ENCODE results near the gene CLIC4.

DNA sequence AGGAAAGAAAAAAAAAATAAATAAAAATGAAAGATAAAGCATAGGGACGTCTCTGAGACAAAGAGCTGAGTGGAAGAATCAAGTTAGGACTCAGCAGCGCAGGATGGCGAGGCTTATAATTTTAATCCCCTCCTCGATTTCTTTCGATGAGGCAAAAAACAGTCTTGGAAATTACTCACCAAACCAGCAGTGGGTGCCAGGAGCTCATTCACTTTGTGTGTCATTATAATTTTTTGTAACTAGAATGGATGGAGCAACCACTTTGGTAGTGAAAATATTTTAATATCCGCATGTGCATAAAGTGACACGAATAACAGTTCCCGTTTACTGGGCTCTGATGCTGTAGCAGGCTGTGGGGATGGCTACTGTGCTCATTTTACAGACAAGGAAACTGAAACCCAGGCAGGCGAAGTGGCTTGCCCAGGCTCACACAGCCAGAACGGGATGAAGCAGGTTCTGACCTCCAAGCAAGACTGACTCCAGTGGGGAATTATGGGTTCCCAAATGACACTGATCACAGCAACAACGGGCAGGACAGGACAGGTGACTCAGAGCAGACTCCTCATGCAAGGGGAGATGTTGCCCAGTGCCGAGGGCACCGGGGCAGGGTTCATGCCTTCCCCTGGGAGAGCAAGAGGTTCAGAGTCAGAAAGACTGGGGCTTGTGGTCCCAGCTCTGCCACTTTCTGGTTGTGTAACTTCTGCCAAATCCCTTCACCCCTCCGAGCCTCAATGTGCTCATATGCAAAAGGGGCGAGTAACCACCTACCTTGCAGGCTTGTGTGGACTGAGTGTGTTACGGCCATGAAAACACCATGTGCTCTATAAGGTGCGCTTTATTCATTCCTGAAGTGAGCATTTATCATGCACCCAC lies 121.2 kb downstream of the CLIC4 start:
- TF ChIP-seq ZNF274 (IDR thresholded peaks at IDR 0.05; ENCODE audit: low read depth, low read length) (no peak), YY1 (IDR thresholded peaks at IDR 0.05; ENCODE audit: insufficient read depth, insufficient read length) (no peak)

Measured in NT2/D1 (cell line).